Keratinocyte (primary cell): Measurements from ENCODE around the gene ECHDC3. TPM values are rescaled to one million over a fixed set of nuclear protein-coding genes. Genes with fewer than 3 reads are reported as not detected.

Source experiments
- DNase-seq: peaks from one replicate; pipeline ENCODE4 v3.0.0-alpha.2; 2011; ENCODE audit warnings: low read depth, missing footprints, low spot score
- FAIRE-seq: peaks from 2 replicates; lab custom pipeline; 2011; peaks lifted over from hg19 to GRCh38; lab: Jason Lieb, UNC
- H2AFZ ChIP-seq: 2 replicates; pipeline ENCODE4 v1.6.0; 2012; ENCODE audit warnings: low read length, control low read depth, inconsistent platforms; ENCODE audit not compliant: control insufficient read depth
- H3K27ac ChIP-seq: 2 replicates; pipeline ENCODE4 v1.5.1; 2011; ENCODE audit warnings: low read length; ENCODE audit not compliant: control insufficient read depth, insufficient read depth
- H3K27me3 ChIP-seq: 3 replicates; pipeline ENCODE4 v1.6.0; 2011; ENCODE audit warnings: low read length; ENCODE audit not compliant: control insufficient read depth, insufficient read depth; ENCODE audit errors: extremely low read depth
- H3K36me3 ChIP-seq, 2 experiments: 2 replicates in 1 of 2; 3 replicates in 1 of 2; pipeline ENCODE4 v1.5.1; 2011; ENCODE audit warnings: low read length in 2 of 2, mild to moderate bottlenecking in 1 of 2; ENCODE audit not compliant: control insufficient read depth in 2 of 2, insufficient read depth in 2 of 2; ENCODE audit errors: extremely low read depth in 1 of 2
- H3K4me1 ChIP-seq: 3 replicates; pipeline ENCODE4 v1.5.1; 2011; ENCODE audit warnings: low read length; ENCODE audit not compliant: control insufficient read depth, insufficient read depth; ENCODE audit errors: extremely low read depth
- H3K4me2 ChIP-seq: 3 replicates; pipeline ENCODE4 v1.6.0; 2011; ENCODE audit warnings: low read depth, low read length; ENCODE audit not compliant: control insufficient read depth, insufficient read depth; ENCODE audit errors: extremely low read depth
- H3K4me3 ChIP-seq, 3 experiments: fragments of 200-600 bp in 1 of 3; sonication (generic) in 1 of 3; 2 replicates in 2 of 3; 3 replicates in 1 of 3; pipeline ENCODE4 v1.5.1; 2011 to 2016; ENCODE audit warnings: low read length in 3 of 3, mild to moderate bottlenecking in 3 of 3, control low read depth in 2 of 3, inconsistent platforms in 1 of 3, low read depth in 1 of 3, mixed read lengths in 1 of 3, mixed run types in 1 of 3, moderate library complexity in 1 of 3; ENCODE audit not compliant: control insufficient read depth in 2 of 3, insufficient read depth in 2 of 3; ENCODE audit errors: extremely low read depth in 1 of 3
- H3K79me2 ChIP-seq: 2 replicates; pipeline ENCODE4 v1.6.0; 2012; ENCODE audit warnings: low read length; ENCODE audit not compliant: control insufficient read depth, insufficient read depth
- H3K9ac ChIP-seq: 3 replicates; pipeline ENCODE4 v1.6.0; 2011; ENCODE audit warnings: low read length; ENCODE audit not compliant: control insufficient read depth, insufficient read depth; ENCODE audit errors: extremely low read depth
- H3K9me1 ChIP-seq: 3 replicates; pipeline ENCODE4 v1.6.0; 2011; ENCODE audit warnings: low read length; ENCODE audit not compliant: control insufficient read depth, insufficient read depth; ENCODE audit errors: extremely low read depth
- H3K9me3 ChIP-seq: 2 replicates; pipeline ENCODE4 v1.5.1; 2012; ENCODE audit warnings: low read depth, low read length; ENCODE audit not compliant: control insufficient read depth
- H4K20me1 ChIP-seq: 3 replicates; pipeline ENCODE4 v1.6.0; 2011; ENCODE audit warnings: low read length; ENCODE audit not compliant: control insufficient read depth, insufficient read depth; ENCODE audit errors: extremely low read depth
- EZH2 ChIP-seq: IDR thresholded peaks from one replicate; pipeline ENCODE4 v1.6.1; 2012; ENCODE audit warnings: inconsistent platforms, mild to moderate bottlenecking, low read length, moderate library complexity
- dilution Hi-C: fragments of 300-500 bp; cut with MboI; formaldehyde crosslinking; loops from one replicate; pipeline ENCODE4 v1.7.0; 2020; ENCODE audit warnings: low sequenced_read_pairs; ENCODE audit not compliant: extremely low pct_ligation_motif_present
- polyA minus RNA-seq, 3 experiments: library from RNA; depleted of rRNA, polyadenylated mRNA; stranded (reverse); fragments of >200 nt; gene quantifications; 1 replicate in 1 of 3; 2 replicates in 1 of 3; 3 replicates in 1 of 3; pipeline ENCODE4 v1.2.3, GENCODE V29; 2011
- polyA plus RNA-seq, 5 experiments: library from polyadenylated mRNA; depleted of rRNA in 3 of 5; stranded (reverse) in 3 of 5; stranded (forward) in 1 of 5; unstranded in 1 of 5; fragments of >200 nt; gene quantifications; 1 replicate in 1 of 5; 2 replicates in 3 of 5; 3 replicates in 1 of 5; pipeline versions ENCODE4 v1.2.1 to v1.2.3, GENCODE V29; 2011 to 2012; ENCODE audit warnings: missing spikeins in 2 of 5, low read depth in 1 of 5, low replicate concordance in 1 of 5
- TF ChIP-seq, protein P1 (sequence below), 3 experiments: IDR thresholded peaks in 1 of 3; conservative IDR thresholded peaks in 1 of 3; optimal IDR thresholded peaks in 1 of 3; 2 replicates in 2 of 3; 3 replicates in 1 of 3; pipeline versions ENCODE3 to v1.5.1; 2011; ENCODE audit warnings: low read length in 3 of 3, mild to moderate bottlenecking in 3 of 3, moderate library complexity in 2 of 3, control low read depth in 1 of 3, inconsistent platforms in 1 of 3; ENCODE audit not compliant: insufficient read depth in 2 of 3; ENCODE audit errors: extremely low read depth in 1 of 3

Gene ECHDC3, protein sequence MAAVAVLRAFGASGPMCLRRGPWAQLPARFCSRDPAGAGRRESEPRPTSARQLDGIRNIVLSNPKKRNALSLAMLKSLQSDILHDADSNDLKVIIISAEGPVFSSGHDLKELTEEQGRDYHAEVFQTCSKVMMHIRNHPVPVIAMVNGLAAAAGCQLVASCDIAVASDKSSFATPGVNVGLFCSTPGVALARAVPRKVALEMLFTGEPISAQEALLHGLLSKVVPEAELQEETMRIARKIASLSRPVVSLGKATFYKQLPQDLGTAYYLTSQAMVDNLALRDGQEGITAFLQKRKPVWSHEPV
- polyA plus RNA-seq (3.0 to 4.9 TPM (median 3.5 TPM) in 3 replicates), polyA minus RNA-seq (2.2 to 6.6 TPM (median 4.6 TPM) in 3 replicates)
- polyA plus RNA-seq (2011; ENCODE audit: low read depth): 0.52 TPM
- 2.5 and 3.4 TPM in 2 replicates for polyA plus RNA-seq (2011; cell fraction: cytosol; rRNA removed)
- polyA plus RNA-seq (2011; cell fraction: nucleus; rRNA removed): 1.5 and 3.9 TPM in 2 replicates
- 1.9 and 3.7 TPM in 2 replicates for polyA plus RNA-seq (2012; ENCODE audit: low replicate concordance)
- 5.9 TPM for polyA minus RNA-seq (2011; cell fraction: cytosol; rRNA and poly(A)+ RNA removed)
- 0.84 and 2.0 TPM in 2 replicates for polyA minus RNA-seq (2011; cell fraction: nucleus; rRNA and poly(A)+ RNA removed)

DNA sequence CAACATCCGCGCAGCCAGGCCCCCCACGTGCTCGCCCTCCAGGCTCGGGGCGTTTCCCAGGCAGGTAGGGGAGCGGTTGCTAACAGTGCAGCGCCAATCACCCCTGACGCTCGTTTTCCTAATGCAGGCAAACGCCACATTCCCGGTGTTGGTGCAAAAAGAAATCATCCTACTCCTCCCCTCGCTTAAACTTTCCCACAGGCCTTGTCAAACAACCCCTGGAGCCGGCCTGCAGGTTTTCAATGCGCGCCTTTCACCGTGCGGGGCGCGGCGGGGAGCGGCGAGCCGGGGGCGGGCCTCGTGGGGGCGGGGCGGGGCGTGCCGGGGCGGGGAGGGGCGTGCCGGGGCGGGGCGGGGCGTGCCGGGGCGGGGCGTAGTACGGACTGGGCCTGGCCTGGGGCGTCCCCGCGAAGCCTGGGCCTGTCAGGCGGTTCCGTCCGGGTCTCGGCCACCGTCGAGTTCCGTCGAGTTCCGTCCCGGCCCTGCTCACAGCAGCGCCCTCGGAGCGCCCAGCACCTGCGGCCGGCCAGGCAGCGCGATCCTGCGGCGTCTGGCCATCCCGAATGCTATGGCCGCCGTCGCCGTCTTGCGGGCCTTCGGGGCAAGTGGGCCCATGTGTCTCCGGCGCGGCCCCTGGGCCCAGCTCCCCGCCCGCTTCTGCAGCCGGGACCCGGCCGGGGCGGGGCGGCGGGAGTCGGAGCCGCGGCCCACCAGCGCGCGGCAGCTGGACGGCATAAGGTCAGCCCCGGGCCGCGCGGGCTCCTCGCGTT is at the start of gene ECHDC3:
Gene ECHDC3, plus strand, starts transcription at position 374 of the 770 bp plus-strand sequence. Its CDS starts 195 bp downstream, at position 569.
- dilution Hi-C loops: no loop called here
- H3K27ac ChIP-seq: peak within 1 kb of the TSS; percentile 61
- DNase-seq: no peak

DNA sequence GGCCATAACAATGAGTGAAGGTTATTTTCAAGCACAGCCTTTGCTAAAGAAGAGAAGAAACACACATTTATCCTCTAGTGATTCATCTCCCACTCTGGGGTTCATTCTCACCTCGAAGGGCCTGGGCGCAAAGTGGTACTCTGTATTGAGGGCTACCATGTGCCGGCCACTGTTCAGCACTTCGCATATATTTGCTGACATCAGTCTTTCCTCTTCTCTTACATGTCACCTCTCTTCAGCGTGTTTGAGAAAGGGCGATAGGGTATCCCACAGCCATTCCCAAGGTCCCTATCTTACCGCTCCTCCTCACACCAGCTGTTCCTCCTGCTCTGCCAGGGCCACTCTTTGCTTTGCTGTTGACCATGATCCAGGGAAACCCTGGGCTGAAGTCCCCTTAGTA is 48.8 kb upstream of the ECHDC3 start:
- Histone ChIP-seq H3K4me2 (no peak overlapping the region), H3K9me3 (no peaks in the 10 kb centered on the region), H3K4me3 (no peak overlapping the region), H3K9me1 (no peaks in the 10 kb centered on the region), H3K36me3 (no peaks in the 10 kb centered on the region), H2AFZ (no peak overlapping the region), H3K4me1 (no peaks in the 10 kb centered on the region), H3K9ac (no peak overlapping the region), H3K79me2 (no peaks in the 10 kb centered on the region), H3K27me3 (peaks cover 7% of the 10 kb centered on the region), H4K20me1 (no peaks in the 10 kb centered on the region), H3K27ac (no peak overlapping the region)
- DNase-seq (no peak), FAIRE-seq (no peak)
- dilution Hi-C loops: no loop called here
- TF ChIP-seq, protein P1, sequence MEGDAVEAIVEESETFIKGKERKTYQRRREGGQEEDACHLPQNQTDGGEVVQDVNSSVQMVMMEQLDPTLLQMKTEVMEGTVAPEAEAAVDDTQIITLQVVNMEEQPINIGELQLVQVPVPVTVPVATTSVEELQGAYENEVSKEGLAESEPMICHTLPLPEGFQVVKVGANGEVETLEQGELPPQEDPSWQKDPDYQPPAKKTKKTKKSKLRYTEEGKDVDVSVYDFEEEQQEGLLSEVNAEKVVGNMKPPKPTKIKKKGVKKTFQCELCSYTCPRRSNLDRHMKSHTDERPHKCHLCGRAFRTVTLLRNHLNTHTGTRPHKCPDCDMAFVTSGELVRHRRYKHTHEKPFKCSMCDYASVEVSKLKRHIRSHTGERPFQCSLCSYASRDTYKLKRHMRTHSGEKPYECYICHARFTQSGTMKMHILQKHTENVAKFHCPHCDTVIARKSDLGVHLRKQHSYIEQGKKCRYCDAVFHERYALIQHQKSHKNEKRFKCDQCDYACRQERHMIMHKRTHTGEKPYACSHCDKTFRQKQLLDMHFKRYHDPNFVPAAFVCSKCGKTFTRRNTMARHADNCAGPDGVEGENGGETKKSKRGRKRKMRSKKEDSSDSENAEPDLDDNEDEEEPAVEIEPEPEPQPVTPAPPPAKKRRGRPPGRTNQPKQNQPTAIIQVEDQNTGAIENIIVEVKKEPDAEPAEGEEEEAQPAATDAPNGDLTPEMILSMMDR (optimal IDR thresholded peaks at IDR 0.05 in 1 of 3, IDR thresholded peaks at IDR 0.05 in 1 of 3, conservative IDR thresholded peaks at IDR 0.05 in 1 of 3; ENCODE audit: extremely low read depth in 1 of 3, insufficient read depth in 2 of 3, low read length in 3 of 3): no peak
- no peak for TF ChIP-seq EZH2

More for the DNA sequence above, at the start of gene ECHDC3:
- no peak for FAIRE-seq
- Histone ChIP-seq H2AFZ (peak within 1 kb of the TSS; percentile 78), H3K9ac (peak within 1 kb of the TSS; percentile 78), H3K36me3 (no peaks in the 10 kb centered on the region), H3K27me3 (no peaks in the 10 kb centered on the region), H3K4me3 (peak within 1 kb of the TSS; percentile 45 to 63 (median 45)), H3K4me1 (peaks cover 6% of the 10 kb centered on the region), H3K4me2 (peak within 1 kb of the TSS; percentile 83), H3K79me2 (no peaks in the 10 kb centered on the region), H3K9me1 (no peaks in the 10 kb centered on the region), H3K9me3 (no peaks in the 10 kb centered on the region), H4K20me1 (no peaks in the 10 kb centered on the region)
- TF ChIP-seq, protein P1 (optimal IDR thresholded peaks at IDR 0.05 in 1 of 3, IDR thresholded peaks at IDR 0.05 in 1 of 3, conservative IDR thresholded peaks at IDR 0.05 in 1 of 3; ENCODE audit: extremely low read depth in 1 of 3, insufficient read depth in 2 of 3, low read length in 3 of 3): no peak
- TF ChIP-seq EZH2: no peak
